ENCODE results near the gene HTR3D. TPM values are rescaled to one million over a fixed set of nuclear protein-coding genes. Genes with fewer than 3 reads are reported as not detected.
A peak's percentile ranks its signal among the peaks of the same experiment; 100 is the strongest.

Gene HTR3D
- total and polyA plus RNA-seq, 2 experiments from 2014 or later, result not detected

GRCh38 chr3:184003187-184003967 lies 28.2 kb upstream of the HTR3D start (continued):
- TF ChIP-seq CREB1 (CRISPR knock-in tag; IDR thresholded peaks at IDR 0.05; ENCODE audit: low read depth) (no peak), ZNF462 (CRISPR knock-in tag; IDR thresholded peaks at IDR 0.05) (no peak), JUNB (IDR thresholded peaks at IDR 0.05; ENCODE audit: unreplicated experiment) (no peak), ZNF331 (CRISPR knock-in tag; IDR thresholded peaks at IDR 0.05; ENCODE audit: low read depth) (no peak), EZH2phosphoT487 (IDR thresholded peaks at IDR 0.05; ENCODE audit: unreplicated experiment) (no peak), NANOG (IDR thresholded peaks at IDR 0.05; ENCODE audit: borderline replicate concordance) (no peak), POLR2AphosphoS5 (IDR thresholded peaks at IDR 0.05; ENCODE audit: low read depth) (no peak)

GRCh38 chr3:184004476-184004875 lies 27.1 kb upstream of the HTR3D start:
- peak overlapping the region; percentile 59; the same call in 1 of the 2 replicates for H3K27ac Mint-ChIP-seq
- Histone ChIP-seq H3K4me1 (ENCODE audit: insufficient read depth) (no peaks in the 10 kb centered on the region), H3F3A (replicated peaks; ENCODE audit: low read depth) (no peaks in the 10 kb centered on the region), H3K27ac (ENCODE audit: low read depth) (no peak overlapping the region), H3K79me2 (replicated peaks; ENCODE audit: insufficient read depth) (peaks cover 38% of the 10 kb centered on the region), H3K4me3 (no peak overlapping the region), H3K27me3 (ENCODE audit: insufficient read depth) (no peaks in the 10 kb centered on the region), H3K9me2 (ENCODE audit: insufficient read depth) (no peaks in the 10 kb centered on the region), H3K4me2 (no peak overlapping the region), H4K20me1 (replicated peaks; ENCODE audit: insufficient read depth) (peaks cover 10% of the 10 kb centered on the region), H3K36me3 (ENCODE audit: insufficient read depth) (peaks cover 3% of the 10 kb centered on the region; the same call in 1 of the 2 replicates), H2AFZ (no peak overlapping the region)
- H3K4me3 Mint-ChIP-seq, result no peak overlapping the region
- no peaks in the 10 kb centered on the region for H3K27me3 Mint-ChIP-seq (ENCODE audit: insufficient read depth, low read depth, poor library complexity)
- H3K9me3 Mint-ChIP-seq, result no peaks in the 10 kb centered on the region
- H3K36me3 Mint-ChIP-seq (ENCODE audit: low read depth), result peaks cover 3% of the 10 kb centered on the region; the same call in 1 of the 3 replicates
- H3K4me1 Mint-ChIP-seq, result peaks cover 10% of the 10 kb centered on the region; the same call in 2 of the 3 replicates
- ATAC-seq, result no peak
- DNase-seq (ENCODE audit: low spot score), result no peak
- TF ChIP-seq ZNF331 (CRISPR knock-in tag; IDR thresholded peaks at IDR 0.05; ENCODE audit: low read depth) (no peak), NANOG (IDR thresholded peaks at IDR 0.05; ENCODE audit: borderline replicate concordance) (no peak), CREB1 (CRISPR knock-in tag; IDR thresholded peaks at IDR 0.05; ENCODE audit: low read depth) (no peak), STAT1 (IDR thresholded peaks at IDR 0.05; ENCODE audit: unreplicated experiment) (no peak), EZH2 (IDR thresholded peaks at IDR 0.05; ENCODE audit: low read depth, unreplicated experiment) (no peak), ZNF462 (CRISPR knock-in tag; IDR thresholded peaks at IDR 0.05) (no peak)
